Left cardiac atrium (tissue), 4 donors: Measurements from ENCODE around the gene SORCS2. TPM values are rescaled to one million over a fixed set of nuclear protein-coding genes. Genes with fewer than 3 reads are reported as not detected.

Experiments
- ATAC-seq, 2 donors: fragments of 200-7000 bp; cut with Tn5 transposase; one replicate each; pipeline ENCODE4 v1.9.1; 2020; ENCODE audit warnings: mild to moderate bottlenecking in 2 of 2, moderate library complexity in 2 of 2
- DNase-seq: peaks from one replicate; pipeline ENCODE4 v3.0.0-alpha.2; 2020
- intact Hi-C, 2 donors: fragments of 100-400 bp; cut with DNase I; formaldehyde crosslinking; loops; one replicate each; pipeline versions ENCODE4 v1.14.1 to v1.15.1; 2022 to 2023
- long read RNA-seq: library from polyadenylated mRNA; unstranded; transcript quantifications from one replicate; pipeline ENCODE4 v2.0.0, GENCODE V29; 2021
- total RNA-seq, 2 donors: library from RNA; stranded (reverse); fragmentation: NEBNext Ultra II Directional; extraction: Animal tissue kit (Norgen Biotek cat#: 25700); gene quantifications; one replicate each; pipeline ENCODE4 v1.2.1, GENCODE V29; 2021
- donor health status: DM: no; HTN: yes; CAD: no.
- donor health status: DM: no; HTN: yes; CAD: no; lungs with severe emphysema.
- donor health status: DM: yes; HTN: yes; CAD: no.
- donor health status: Dilated cardiomyopathy.

SORCS2 gene
- 1 to 10 TPM; 2.4 to 2.6 TPM for total RNA-seq
- long read RNA-seq, partial matches to known transcripts, result 0 of 2 reads
- long read RNA-seq, other reads (novel, unspliced or antisense), result 2 of 2 reads

- peak; percentile 86 to 94 for ATAC-seq
- intact Hi-C loops, result loop anchor here (2.0 to 10.0 kb wide), 5 partner anchors 104 to 525 kb away; no protein-coding TSS in a partner anchor
- DNase-seq, result peak; percentile 70
These were observed at the start of gene SORCS2 for GRCh38 chr4:7192252-7193029. TSS of gene SORCS2 (plus strand) at chr4:7192538.

DNA sequence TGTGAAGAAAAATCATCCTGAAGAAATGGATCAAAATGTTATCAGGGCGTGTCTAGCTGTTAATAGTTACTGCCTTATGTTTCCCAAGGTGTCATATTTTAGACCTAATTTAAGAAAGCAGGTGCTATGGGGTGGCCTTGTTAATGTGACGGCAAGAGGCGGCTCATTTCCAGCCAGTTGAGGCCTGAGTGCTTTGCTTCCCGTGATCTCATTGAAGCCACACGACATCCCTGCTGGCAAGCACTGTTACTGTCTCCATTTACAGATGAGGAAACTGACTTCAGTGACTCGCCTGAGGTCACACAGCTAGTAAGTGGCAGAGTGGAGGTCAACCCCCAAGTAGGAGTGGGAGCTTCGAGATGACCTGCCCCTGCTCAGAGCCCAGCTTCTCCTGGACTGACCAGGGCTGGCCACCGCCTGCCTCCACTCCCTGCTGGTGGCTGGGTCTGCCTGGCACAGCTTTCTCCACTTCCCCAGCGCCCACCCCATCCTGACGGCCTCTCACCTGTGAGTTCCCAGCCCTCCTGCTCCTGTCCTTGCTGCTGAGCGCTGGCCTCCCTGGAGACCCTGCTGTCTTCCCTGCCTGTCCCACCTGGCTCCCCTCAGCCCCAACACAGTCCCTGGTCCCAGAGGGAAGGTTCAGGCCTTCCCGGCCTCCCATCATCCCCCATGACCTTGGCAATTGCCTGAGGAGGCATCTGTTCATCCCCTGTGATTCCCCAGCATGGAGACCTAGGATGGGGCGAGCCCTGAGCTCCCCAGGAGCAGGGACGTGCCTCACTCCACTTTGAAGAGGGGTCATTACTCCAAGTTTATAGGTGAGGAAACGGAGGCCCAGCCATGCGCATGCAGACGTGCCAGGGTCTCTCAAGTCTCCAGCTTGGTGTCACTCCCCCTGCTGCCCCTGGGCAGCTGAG lies 47.7 kb upstream of the SORCS2 start:
- intact Hi-C loops, result no loop called here
- ATAC-seq, result no peak
- no peak for DNase-seq

- no peak for DNase-seq
- intact Hi-C loops, result no loop called here
- no peak for ATAC-seq
These were observed 46.9 kb upstream of the SORCS2 start for GRCh38 chr4:7145291-7145934.

DNA sequence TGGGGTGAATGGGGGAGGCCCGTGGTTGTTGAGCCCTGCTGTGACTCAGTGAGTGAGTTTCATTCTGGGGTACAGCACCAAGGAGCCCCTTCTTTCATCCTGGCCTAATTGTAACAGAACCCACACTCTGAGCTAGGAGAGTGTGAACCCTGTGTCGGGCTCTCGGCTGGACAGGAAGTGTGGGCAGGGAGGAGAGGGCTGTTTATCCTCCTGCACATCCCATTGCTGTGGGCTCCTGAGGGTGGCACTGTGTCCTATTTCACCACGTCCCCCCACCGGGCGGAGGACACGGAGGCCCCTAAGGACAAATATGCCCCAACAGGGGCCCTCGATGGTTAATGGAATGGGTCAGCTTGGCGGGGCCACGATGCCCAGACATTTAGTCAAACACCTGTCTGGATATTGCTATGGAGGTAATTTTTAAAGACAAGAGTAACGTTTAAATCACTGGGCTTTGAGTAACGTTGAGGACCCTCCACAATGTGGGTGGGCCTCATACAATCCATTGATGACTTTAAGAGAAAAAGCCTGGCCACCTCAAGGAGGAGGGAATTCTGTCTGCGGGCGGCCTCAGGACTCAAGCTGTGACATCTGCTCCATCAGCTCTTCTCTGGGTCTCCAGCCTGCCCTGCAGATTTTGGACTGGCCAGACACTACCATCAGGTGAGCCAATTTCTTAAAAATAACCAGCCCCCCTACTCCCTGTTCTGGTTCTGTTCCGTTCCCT lies 46.1 kb upstream of the SORCS2 start:
- ATAC-seq (no peak), DNase-seq (no peak)
- intact Hi-C loops, result no loop called here

DNA sequence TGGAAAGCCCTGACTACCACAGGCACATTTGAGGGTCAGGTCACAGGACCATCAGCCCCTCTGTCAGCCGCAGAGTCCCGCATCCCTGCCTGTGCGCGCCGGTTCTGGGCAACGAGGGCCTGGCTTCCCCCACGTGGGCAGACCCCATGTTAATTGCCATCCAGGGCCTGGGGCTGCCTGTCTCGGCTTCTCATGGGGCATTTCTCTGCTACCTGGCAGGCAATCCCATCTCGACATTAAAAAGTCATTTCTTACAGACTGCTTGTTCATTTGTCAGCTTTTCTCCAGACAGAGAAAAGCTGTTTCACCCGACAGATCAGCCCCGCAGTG lies 45.6 kb upstream of the SORCS2 start:
- DNase-seq, result no peak
- intact Hi-C loops, result no loop called here
- no peak for ATAC-seq

DNA sequence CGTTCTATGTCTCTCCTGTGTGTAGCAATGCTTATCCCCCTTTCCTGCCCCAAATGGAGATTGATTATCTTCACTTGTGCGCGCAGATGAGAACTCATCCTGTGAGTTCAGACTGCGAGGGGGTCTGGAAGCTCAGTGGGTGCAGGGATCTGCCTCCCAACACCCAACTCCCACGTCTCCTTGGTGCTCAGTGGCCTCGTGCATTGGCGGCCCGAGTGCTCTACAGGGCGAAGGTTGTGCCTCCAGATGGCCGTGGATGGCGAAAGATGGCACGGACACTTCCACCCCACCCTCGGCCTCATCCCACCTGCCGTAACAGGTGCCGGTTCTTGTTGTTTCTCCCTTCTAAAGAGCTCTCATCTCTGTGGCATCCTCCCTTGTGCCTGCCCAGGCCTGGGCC lies 45.1 kb upstream of the SORCS2 start:
- intact Hi-C loops, result no loop called here
- no peak for DNase-seq
- no peak for ATAC-seq

GRCh38 chr4:7147661-7148310 lies 44.6 kb upstream of the SORCS2 start:
- ATAC-seq (no peak), DNase-seq (no peak)
- intact Hi-C loops, result no loop called here

DNA sequence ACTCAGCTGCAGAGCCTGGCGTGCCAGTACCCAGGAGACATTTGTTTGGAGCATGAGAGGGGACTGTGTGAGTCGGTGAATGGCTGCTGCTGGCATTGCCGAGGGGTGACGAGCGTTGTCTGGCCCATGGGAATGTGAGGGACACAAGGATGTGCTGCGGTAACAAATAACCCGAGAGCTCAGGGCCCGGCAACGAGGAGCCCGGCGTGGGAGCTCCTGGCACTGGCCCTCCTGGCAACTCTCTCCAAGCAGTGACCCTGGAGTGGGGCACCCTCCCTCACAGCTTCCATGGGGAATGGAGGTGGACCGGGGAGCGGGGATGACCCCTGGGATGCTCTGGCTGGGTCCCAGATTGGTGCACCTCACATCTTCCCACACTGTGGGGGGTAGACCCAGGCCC lies 44.0 kb upstream of the SORCS2 start:
- DNase-seq (no peak), ATAC-seq (no peak)
- intact Hi-C loops, result no loop called here

DNA sequence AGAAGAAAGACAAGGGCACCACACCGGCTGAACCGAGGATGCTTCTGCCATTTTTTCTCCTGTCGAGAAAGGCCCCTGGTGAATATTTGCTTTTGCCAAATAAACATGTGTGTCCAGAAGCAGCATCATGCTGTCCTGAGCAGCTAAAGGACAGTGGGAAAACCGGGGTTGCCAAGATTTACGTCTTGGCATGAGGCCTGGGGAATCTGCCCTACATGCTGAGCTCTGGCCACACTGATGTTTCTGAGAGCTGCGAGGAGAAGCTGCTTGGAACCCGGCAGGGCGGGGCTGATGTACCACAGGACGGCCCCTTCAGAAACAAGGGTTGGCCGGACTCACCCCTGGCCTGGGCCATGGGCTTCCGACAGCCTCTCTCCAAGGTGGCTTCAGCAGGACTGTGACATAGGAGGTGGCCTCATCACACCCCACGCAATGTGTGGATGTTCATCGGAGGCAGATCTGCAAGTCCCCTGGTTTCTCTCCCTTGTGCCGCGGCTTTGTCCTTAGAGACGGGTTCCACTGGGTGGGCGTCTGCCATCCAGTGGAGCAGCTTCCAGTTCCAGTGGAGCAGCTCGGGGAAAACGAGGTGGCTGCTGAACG lies 42.2 kb upstream of the SORCS2 start:
- intact Hi-C loops, result no loop called here
- ATAC-seq (no peak), DNase-seq (no peak)

DNA sequence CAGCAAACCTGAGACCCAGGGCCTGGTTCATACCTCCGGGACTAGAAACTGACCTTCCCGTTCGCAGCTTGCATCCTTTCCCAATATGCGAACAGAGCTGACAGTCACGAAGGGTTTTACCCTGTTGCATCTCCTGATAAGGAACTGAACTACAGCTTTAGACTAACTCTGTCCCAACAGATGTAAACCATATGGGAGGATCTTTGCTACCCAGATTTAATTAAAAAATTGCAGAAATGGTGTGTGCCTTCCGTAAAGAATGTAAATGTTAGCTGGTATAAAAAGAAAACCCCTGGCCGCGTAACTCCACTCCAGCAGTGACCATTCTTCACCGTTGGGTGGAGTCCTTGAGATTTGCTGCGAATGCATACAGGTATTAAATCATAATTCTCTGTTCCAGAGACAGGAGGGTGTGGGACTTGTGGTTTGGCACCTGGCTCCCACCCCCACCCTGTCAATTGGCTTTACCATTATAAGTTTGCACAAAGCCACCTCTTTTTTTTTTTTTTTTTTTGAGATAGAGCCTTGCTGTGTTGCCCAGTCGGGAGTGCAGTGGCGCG lies 40.6 kb upstream of the SORCS2 start:
- intact Hi-C loops, result no loop called here
- ATAC-seq, result no peak

GRCh38 chr4:7153711-7154110 lies 38.6 kb upstream of the SORCS2 start:
- DNase-seq (no peak), ATAC-seq (no peak)
- intact Hi-C loops, result no loop called here

More for the DNA sequence above, 40.6 kb upstream of the SORCS2 start:
- DNase-seq, result no peak

- no peak for DNase-seq
- intact Hi-C loops, result no loop called here
- no peak for ATAC-seq
These were observed 37.9 kb upstream of the SORCS2 start for GRCh38 chr4:7154351-7154981.

DNA sequence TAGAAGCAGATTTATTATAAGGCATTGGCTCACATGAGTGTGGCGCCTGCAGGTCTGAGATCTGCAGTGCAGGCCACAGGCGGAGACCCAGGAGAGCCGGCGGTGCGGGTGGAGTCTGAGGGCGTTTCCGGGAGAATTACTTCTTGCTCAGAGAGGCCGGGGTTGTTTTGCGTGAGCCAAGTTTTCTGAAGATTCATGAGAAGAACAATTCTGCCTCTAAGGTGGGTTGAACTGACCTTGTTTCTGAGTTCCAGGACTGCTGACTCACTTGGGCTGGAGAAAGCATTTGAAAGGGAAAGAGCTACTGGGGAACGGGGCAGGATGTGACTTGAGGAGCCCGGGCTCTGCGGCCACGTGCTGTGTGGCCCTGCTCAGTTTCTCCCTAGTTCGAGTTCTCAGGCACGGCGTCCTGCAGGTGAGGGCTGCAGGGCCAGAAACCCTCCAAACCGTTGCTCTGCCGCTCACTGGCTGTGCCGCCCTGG lies 36.7 kb upstream of the SORCS2 start:
- ATAC-seq, result peak; percentile 10 to 43
- intact Hi-C loops, result no loop called here
- no peak for DNase-seq

DNA sequence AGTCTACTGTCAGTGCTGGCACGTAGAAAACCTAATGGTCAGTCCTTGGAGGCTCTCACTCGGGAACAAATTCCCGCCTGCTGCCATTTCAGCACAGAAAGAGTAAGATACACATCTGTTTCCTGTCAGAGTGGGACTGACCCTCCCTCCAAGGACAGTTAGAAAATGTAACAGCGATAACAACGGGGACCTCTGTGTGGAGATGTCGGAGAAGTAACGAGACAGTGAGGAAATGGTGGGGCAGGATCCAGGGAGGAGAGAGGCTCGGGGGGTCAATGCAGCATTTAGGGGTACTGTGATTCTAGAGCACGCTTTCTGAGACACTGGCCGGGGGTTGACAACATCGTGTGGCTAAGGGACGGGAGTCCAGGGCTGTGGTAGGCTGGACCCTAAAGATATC lies 36.0 kb upstream of the SORCS2 start:
- ATAC-seq (no peak), DNase-seq (no peak)
- intact Hi-C loops, result no loop called here

GRCh38 chr4:7156761-7157488 lies 35.4 kb upstream of the SORCS2 start:
- peak; percentile 52 for DNase-seq
- ATAC-seq, result peak; percentile 39 to 50
- intact Hi-C loops, result no loop called here

- intact Hi-C loops, result no loop called here
- ATAC-seq (no peak), DNase-seq (no peak)
These were observed 34.7 kb upstream of the SORCS2 start for GRCh38 chr4:7157666-7158065.
